Central memory CD4-positive, alpha-beta T cell (primary cell): ENCODE measurements around the gene FNDC3B.

Experiments
- DNase-seq: peaks from one replicate; pipeline ENCODE4 v3.0.0; 2022

The FNDC3B gene

GRCh38 chr3:172441581-172441980, 402.2 kb downstream of the FNDC3B start:
- DNase-seq: no peak

- DNase-seq: no peak
These were observed 403.2 kb downstream of the FNDC3B start for GRCh38 chr3:172442606-172443005.

- DNase-seq: no peak
These were observed 405.4 kb downstream of the FNDC3B start for GRCh38 chr3:172444821-172445220.

- no peak for DNase-seq
These were observed 406.8 kb downstream of the FNDC3B start for GRCh38 chr3:172446198-172446597.

GRCh38 chr3:172447611-172448579, 408.5 kb downstream of the FNDC3B start, which contains the start of gene GHSR:
GHSR (minus strand) TSS chr3:172448456; CDS start chr3:172448413, 43 bp downstream.
- DNase-seq: no peak

- DNase-seq: no peak
These were observed 409.5 kb downstream of the FNDC3B start for GRCh38 chr3:172448661-172449465.

- DNase-seq: no peak
These were observed 410.2 kb downstream of the FNDC3B start for GRCh38 chr3:172449466-172450149.
